Measurements from ENCODE around the gene SGPP2. TPM values are rescaled to one million over a fixed set of nuclear protein-coding genes. Genes with fewer than 3 reads are reported as not detected.
A peak's percentile ranks its signal among the peaks of the same experiment; 100 is the strongest.

The SGPP2 gene
- total and polyA plus RNA-seq, 4 experiments from 2014 or later: 2.1 to 9.9 (median 5.5) TPM

- H3K36me3 ChIP-seq (ENCODE audit: insufficient read depth, low read length): no peaks in the 10 kb centered on the region
- peaks cover 8% of the 10 kb centered on the region for H3K4me1 ChIP-seq (ENCODE audit: insufficient read depth, low read length)
- CTCF ChIA-PET (ENCODE audit: partially characterized antibody): no interaction called here
- Mint-ChIP-seq H3K36me3 (peaks cover 0 to 3% of the 10 kb centered on the region in 2 donors), H3K4me3 (no peak overlapping the region), H3K27me3 (peaks cover 2 to 6% of the 10 kb centered on the region in 2 donors), H3K4me1 (peaks cover 8 to 14% (median 12%) of the 10 kb centered on the region in 4 donors), H3K9me3 (peaks cover 0 to 10% (median 4%) of the 10 kb centered on the region in 8 donors), H3K27ac (no peak overlapping the region)
- H3K4me3 ChIP-seq (ENCODE audit: low read length in 2 of 2): no peak overlapping the region
- H3K27ac ChIP-seq (ENCODE audit: low read depth, low read length): no peak overlapping the region
- DNase-seq: no peak
- H3K9me3 ChIP-seq (ENCODE audit: control insufficient read depth in 1 of 2, low read length in 2 of 2): no peaks in the 10 kb centered on the region
- intact Hi-C loops (cut with micrococcal nuclease): no loop called here
- POLR2A ChIA-PET (ENCODE audit: partially characterized antibody): no interaction called here
- no peaks in the 10 kb centered on the region for H3K27me3 ChIP-seq (ENCODE audit: insufficient read depth, low read length)
These were observed 5.6 kb upstream of the SGPP2 start for GRCh38 chr2:222418739-222419138.

- Mint-ChIP-seq H3K27ac (no peak overlapping the region), H3K36me3 (peaks cover 0 to 11% of the 10 kb centered on the region in 2 donors), H3K27me3 (peaks cover 2 to 8% of the 10 kb centered on the region in 2 donors), H3K9me3 (peaks cover 0 to 7% (median 3%) of the 10 kb centered on the region in 8 donors), H3K4me3 (no peak overlapping the region), H3K4me1 (peaks cover 12 to 25% (median 17%) of the 10 kb centered on the region in 4 donors)
- ChIA-PET POLR2A (ENCODE audit: partially characterized antibody) (no interaction called here), CTCF (ENCODE audit: partially characterized antibody) (no interaction called here)
- no peaks in the 10 kb centered on the region for H3K9me3 ChIP-seq (ENCODE audit: control insufficient read depth in 1 of 2, low read length in 2 of 2)
- H3K4me1 ChIP-seq (ENCODE audit: insufficient read depth, low read length): peaks cover 14% of the 10 kb centered on the region
- no peak for DNase-seq
- no peak overlapping the region for H3K27ac ChIP-seq (ENCODE audit: low read depth, low read length)
- intact Hi-C loops (cut with micrococcal nuclease): no loop called here
- no peak overlapping the region for H3K4me3 ChIP-seq (ENCODE audit: low read length in 2 of 2)
- H3K36me3 ChIP-seq (ENCODE audit: insufficient read depth, low read length): no peaks in the 10 kb centered on the region
- no peaks in the 10 kb centered on the region for H3K27me3 ChIP-seq (ENCODE audit: insufficient read depth, low read length)
These were observed 3.8 kb upstream of the SGPP2 start for GRCh38 chr2:222420508-222420907.

GRCh38 chr2:222421626-222422025, 2.7 kb upstream of the SGPP2 start:
- Histone ChIP-seq H3K27me3 (ENCODE audit: insufficient read depth, low read length) (no peaks in the 10 kb centered on the region), H3K27ac (ENCODE audit: low read depth, low read length) (no peak overlapping the region), H3K4me1 (ENCODE audit: insufficient read depth, low read length) (peaks cover 25% of the 10 kb centered on the region), H3K4me3 (ENCODE audit: low read length in 2 of 2) (no peak overlapping the region), H3K9me3 (ENCODE audit: control insufficient read depth in 1 of 2, low read length in 2 of 2) (no peaks in the 10 kb centered on the region), H3K36me3 (ENCODE audit: insufficient read depth, low read length) (no peaks in the 10 kb centered on the region)
- Mint-ChIP-seq H3K9me3 (no peaks in the 10 kb centered on the region), H3K4me1 (peaks cover 15 to 36% (median 26%) of the 10 kb centered on the region in 4 donors), H3K27me3 (peaks cover 2 to 8% of the 10 kb centered on the region in 2 donors), H3K36me3 (peaks cover 0 to 11% of the 10 kb centered on the region in 2 donors), H3K27ac (no peak overlapping the region), H3K4me3 (no peak overlapping the region)
- ChIA-PET CTCF (ENCODE audit: partially characterized antibody) (no interaction called here), POLR2A (ENCODE audit: partially characterized antibody) (no interaction called here)
- intact Hi-C loops (cut with micrococcal nuclease): no loop called here
- DNase-seq: no peak

GRCh38 chr2:222423186-222423585, 1.2 kb upstream of the SGPP2 start:
- intact Hi-C loops (cut with micrococcal nuclease): no loop called here
- Histone ChIP-seq H3K4me3 (ENCODE audit: low read length in 2 of 2) (peak overlapping the region in 1 of 2 donors; percentile 63), H3K4me1 (ENCODE audit: insufficient read depth, low read length) (peaks cover 41% of the 10 kb centered on the region), H3K36me3 (ENCODE audit: insufficient read depth, low read length) (no peaks in the 10 kb centered on the region), H3K27me3 (ENCODE audit: insufficient read depth, low read length) (no peaks in the 10 kb centered on the region), H3K9me3 (ENCODE audit: control insufficient read depth in 1 of 2, low read length in 2 of 2) (no peaks in the 10 kb centered on the region), H3K27ac (ENCODE audit: low read depth, low read length) (peak overlapping the region; percentile 11)
- no peak for DNase-seq
- ChIA-PET POLR2A (ENCODE audit: partially characterized antibody) (no interaction called here), CTCF (ENCODE audit: partially characterized antibody) (no interaction called here)
- no peaks in the 10 kb centered on the region for H3K9me3 Mint-ChIP-seq
- H3K4me3 Mint-ChIP-seq: peak overlapping the region; percentile 85 to 98 (median 94)
- H3K27me3 Mint-ChIP-seq: peaks cover 2 to 8% of the 10 kb centered on the region in 2 donors
- peaks cover 0 to 11% of the 10 kb centered on the region in 2 donors for H3K36me3 Mint-ChIP-seq
- H3K4me1 Mint-ChIP-seq: peaks cover 27 to 52% (median 41%) of the 10 kb centered on the region in 4 donors
- H3K27ac Mint-ChIP-seq: peak overlapping the region in 6 of 7 donors; percentile 53 to 98 (median 89)

- Histone ChIP-seq H3K4me1 (ENCODE audit: insufficient read depth, low read length) (peaks cover 44% of the 10 kb centered on the region), H3K9me3 (ENCODE audit: control insufficient read depth in 1 of 2, low read length in 2 of 2) (no peaks in the 10 kb centered on the region), H3K27ac (ENCODE audit: low read depth, low read length) (peak overlapping the region; percentile 58), H3K36me3 (ENCODE audit: insufficient read depth, low read length) (no peaks in the 10 kb centered on the region), H3K27me3 (ENCODE audit: insufficient read depth, low read length) (no peaks in the 10 kb centered on the region), H3K4me3 (ENCODE audit: low read length in 2 of 2) (peak overlapping the region; percentile 6 to 63)
- peak; percentile 17 to 78 (median 36) for DNase-seq
- ChIA-PET POLR2A (ENCODE audit: partially characterized antibody) (no interaction called here), CTCF (ENCODE audit: partially characterized antibody) (no interaction called here)
- intact Hi-C loops (cut with micrococcal nuclease): loop anchor here (2.0 kb wide), 1 partner anchor 105 kb away; no protein-coding TSS in a partner anchor
- Mint-ChIP-seq H3K9me3 (no peaks in the 10 kb centered on the region), H3K4me3 (peak overlapping the region; percentile 85 to 98 (median 94)), H3K36me3 (peaks cover 0 to 11% of the 10 kb centered on the region in 2 donors), H3K27ac (peak overlapping the region; percentile 86 to 98 (median 93)), H3K27me3 (peaks cover 2 to 8% of the 10 kb centered on the region in 2 donors), H3K4me1 (peaks cover 27 to 53% (median 42%) of the 10 kb centered on the region in 4 donors)
These were observed 589 bp upstream of the SGPP2 start for GRCh38 chr2:222423632-222424275.

- ChIA-PET CTCF (ENCODE audit: partially characterized antibody) (interaction anchor here (0.7 kb wide), 1 partner anchor 155 kb away, joined by 5 read pairs; no protein-coding TSS in a partner anchor), POLR2A (ENCODE audit: partially characterized antibody) (no interaction called here)
- peak overlapping the region; percentile 58 for H3K27ac ChIP-seq (ENCODE audit: low read depth, low read length)
- H3K27me3 ChIP-seq (ENCODE audit: insufficient read depth, low read length): no peaks in the 10 kb centered on the region
- Mint-ChIP-seq H3K27me3 (peaks cover 2 to 8% of the 10 kb centered on the region in 2 donors), H3K4me3 (peak overlapping the region; percentile 92 to 97 (median 94)), H3K36me3 (peaks cover 0 to 11% of the 10 kb centered on the region in 2 donors), H3K27ac (peak overlapping the region; percentile 86 to 97 (median 91)), H3K4me1 (peaks cover 30 to 59% (median 47%) of the 10 kb centered on the region in 4 donors), H3K9me3 (no peaks in the 10 kb centered on the region)
- H3K9me3 ChIP-seq (ENCODE audit: control insufficient read depth in 1 of 2, low read length in 2 of 2): no peaks in the 10 kb centered on the region
- intact Hi-C loops (cut with micrococcal nuclease): loop anchor here (2.0 to 5.0 kb wide), 3 partner anchors 106 to 908 kb away; no protein-coding TSS in a partner anchor
- DNase-seq: peak; percentile 36 to 75 (median 38)
- H3K4me3 ChIP-seq (ENCODE audit: low read length in 2 of 2): peak overlapping the region; percentile 50 to 65
- no peaks in the 10 kb centered on the region for H3K36me3 ChIP-seq (ENCODE audit: insufficient read depth, low read length)
- H3K4me1 ChIP-seq (ENCODE audit: insufficient read depth, low read length): peaks cover 44% of the 10 kb centered on the region
These were observed 657 bp downstream of the SGPP2 start for GRCh38 chr2:222424729-222425671.

Measured in CD4-positive, alpha-beta memory T cell (primary cell).